Ovary (tissue), 9 donors: ENCODE data around the gene MCM3AP. TPM values are rescaled to one million over a fixed set of nuclear protein-coding genes. Genes with fewer than 3 reads are reported as not detected.

Experiments
- DNase-seq, 5 donors: peaks; one replicate each; pipeline ENCODE4 v3.0.0-alpha.2; 2019 to 2020
- H3K27ac ChIP-seq, 2 donors: fragments of 200-600 bp; one replicate each; pipeline versions ENCODE4 v1.5.1 to v1.8.0; 2019 to 2022
- H3K27me3 ChIP-seq: fragments of 200-600 bp; one replicate; pipeline ENCODE4 v1.8.0; 2022
- H3K36me3 ChIP-seq: fragments of 200-600 bp; sonication (generic); one replicate; pipeline ENCODE4 v1.5.1; 2019
- H3K4me1 ChIP-seq: one replicate; pipeline ENCODE4 v1.8.1; 2013; ENCODE audit warnings: mild to moderate bottlenecking, moderate library complexity; ENCODE audit not compliant: insufficient read depth
- H3K4me3 ChIP-seq: fragments of 200-600 bp; sonication (generic); one replicate; pipeline ENCODE4 v1.5.1; 2017
- H3K9me3 ChIP-seq, 2 donors: fragments of 200-600 bp in 1 of 2; sonication (generic) in 1 of 2; one replicate each; pipeline versions ENCODE4 v1.5.1 to v1.8.1; 2013 to 2019; ENCODE audit warnings: mild to moderate bottlenecking in 1 of 2, moderate library complexity in 1 of 2
- EP300 ChIP-seq: sonication (generic); formaldehyde crosslinking; IDR thresholded peaks from one replicate; pipeline ENCODE4 v1.6.1; 2017; ENCODE audit warnings: antibody characterized with exemption
- POLR2A ChIP-seq: fragments of 450-650 bp; IDR thresholded peaks from one replicate; pipeline ENCODE4 v1.6.1; 2017; ENCODE audit warnings: antibody characterized with exemption, mild to moderate bottlenecking, moderate library complexity
- WGBS, 3 donors: extraction: QIAGEN DNeasy Blood & Tissue Kit in 1 of 3; methylation state at CpG; one replicate each; pipeline versions ENCODE4 v1.1.5 to v1.1.7; 2013 to 2017; 5-methylcytosine and 5-hydroxymethylcytosine counted together
- intact Hi-C, 4 donors: fragments of 100-400 bp; cut with DNase I; formaldehyde crosslinking; loops; one replicate each; pipeline versions ENCODE4 v1.11.0 to v1.15.1; 2022 to 2023
- polyA plus RNA-seq, 2 donors: library from polyadenylated mRNA; stranded (reverse); fragments of 200-250 nt in 1 of 2; fragments of 350-450 nt in 1 of 2; fragmentation: Illumina TruSeq in 1 of 2; extraction: RNeasy Lipid Tissue Mini Kit (QIAGEN cat#74804) in 1 of 2; gene quantifications; one replicate each; pipeline ENCODE4 v1.2.3, GENCODE V29; 2013 to 2014
- total RNA-seq, 7 donors: library from RNA; depleted of rRNA in 2 of 7; stranded (reverse); fragments of >200 nt in 2 of 7; fragmentation: NEBNext Ultra II Directional in 3 of 7; extraction: Animal tissue kit (Norgen Biotek cat#: 25700) in 3 of 7; gene quantifications; one replicate each; pipeline versions ENCODE4 v1.1.0 to v1.2.4, GENCODE V29; 2016 to 2023
- TF ChIP-seq, protein P1 (sequence below), 3 donors: fragments of 450-650 bp in 2 of 3; fragments of 200-600 bp in 1 of 3; IDR thresholded peaks; one replicate each; pipeline versions ENCODE4 v1.5.1 to v1.8.0; 2016 to 2022; ENCODE audit warnings: antibody characterized with exemption in 3 of 3, mild to moderate bottlenecking in 1 of 3
- donor health status: DM: no; HTN: no; CAD: no; lungs with moderate emphysema.
- donor health status: DM: no; HTN: no; CAD: no.
- donor health status: Bipolar disorder and iron deficiency.
- donor health status: DM: yes; HTN: yes; CAD: no.
- donor health status: DM: no; HTN: no; CAD: no.
- donor health status: DM: yes; HTN: yes; CAD: no.

MCM3AP gene
- total and polyA plus RNA-seq, 9 donors = 35.9 to 89.3 (median 70.3) TPM

DNA sequence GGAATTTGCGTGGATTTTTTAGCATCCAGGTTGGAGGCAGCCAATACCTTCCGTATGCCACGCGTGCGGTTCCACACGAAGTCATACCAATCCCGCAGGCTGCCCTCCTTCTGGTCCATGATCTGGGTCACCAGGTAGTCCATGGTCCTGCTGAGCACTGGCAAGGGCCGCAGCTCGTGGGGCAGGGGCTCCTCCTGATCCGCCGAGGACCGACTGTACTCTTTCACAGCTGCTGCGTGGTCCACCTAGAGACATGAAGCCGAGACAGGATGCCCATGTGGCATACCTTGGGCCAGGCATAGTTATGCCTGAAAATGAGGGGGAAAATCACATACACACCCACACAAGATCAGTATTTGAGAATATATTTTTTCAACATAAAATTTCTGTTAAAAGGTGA lies 12.1 kb downstream of the MCM3AP start:
- no peaks in the 10 kb centered on the region for H3K4me1 ChIP-seq
- no peak for DNase-seq
- H3K27ac ChIP-seq = no peak overlapping the region
- TF ChIP-seq, protein P1, sequence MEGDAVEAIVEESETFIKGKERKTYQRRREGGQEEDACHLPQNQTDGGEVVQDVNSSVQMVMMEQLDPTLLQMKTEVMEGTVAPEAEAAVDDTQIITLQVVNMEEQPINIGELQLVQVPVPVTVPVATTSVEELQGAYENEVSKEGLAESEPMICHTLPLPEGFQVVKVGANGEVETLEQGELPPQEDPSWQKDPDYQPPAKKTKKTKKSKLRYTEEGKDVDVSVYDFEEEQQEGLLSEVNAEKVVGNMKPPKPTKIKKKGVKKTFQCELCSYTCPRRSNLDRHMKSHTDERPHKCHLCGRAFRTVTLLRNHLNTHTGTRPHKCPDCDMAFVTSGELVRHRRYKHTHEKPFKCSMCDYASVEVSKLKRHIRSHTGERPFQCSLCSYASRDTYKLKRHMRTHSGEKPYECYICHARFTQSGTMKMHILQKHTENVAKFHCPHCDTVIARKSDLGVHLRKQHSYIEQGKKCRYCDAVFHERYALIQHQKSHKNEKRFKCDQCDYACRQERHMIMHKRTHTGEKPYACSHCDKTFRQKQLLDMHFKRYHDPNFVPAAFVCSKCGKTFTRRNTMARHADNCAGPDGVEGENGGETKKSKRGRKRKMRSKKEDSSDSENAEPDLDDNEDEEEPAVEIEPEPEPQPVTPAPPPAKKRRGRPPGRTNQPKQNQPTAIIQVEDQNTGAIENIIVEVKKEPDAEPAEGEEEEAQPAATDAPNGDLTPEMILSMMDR (IDR thresholded peaks at IDR 0.05) = no peak
- TF ChIP-seq EP300 = no peak
- no peak for TF ChIP-seq POLR2A
- no peaks in the 10 kb centered on the region for H3K27me3 ChIP-seq
- no peaks in the 10 kb centered on the region for H3K9me3 ChIP-seq
- H3K36me3 ChIP-seq = peaks cover 2% of the 10 kb centered on the region
- intact Hi-C loops = no loop called here
- 93% methylated on average over 14 of the region's 14 CpGs for WGBS, 3 donors
- no peak overlapping the region for H3K4me3 ChIP-seq

DNA sequence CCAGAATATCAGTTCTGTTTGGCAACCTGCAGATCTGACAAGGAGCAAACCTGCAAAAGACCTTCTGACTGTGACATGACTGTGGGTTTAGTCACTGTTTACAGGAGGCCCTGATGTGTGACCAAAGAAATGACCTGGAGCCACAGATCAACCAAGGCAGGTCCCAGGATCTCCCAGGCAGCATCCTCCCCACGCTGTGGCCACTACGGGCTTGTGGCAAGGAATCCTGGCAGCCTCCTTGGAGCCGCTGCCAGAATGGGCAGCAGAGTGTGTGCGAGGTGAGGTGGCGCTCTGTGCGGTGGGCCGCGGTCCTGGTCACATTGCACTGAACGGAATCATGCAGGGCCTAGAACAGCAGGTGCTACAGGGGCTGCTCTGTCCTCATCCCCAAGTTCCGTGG lies 15.9 kb downstream of the MCM3AP start:
- Histone ChIP-seq H3K27ac (no peak overlapping the region), H3K4me3 (no peak overlapping the region), H3K9me3 (no peaks in the 10 kb centered on the region), H3K4me1 (no peaks in the 10 kb centered on the region), H3K36me3 (no peaks in the 10 kb centered on the region), H3K27me3 (no peaks in the 10 kb centered on the region)
- no peak for DNase-seq
- TF ChIP-seq POLR2A (no peak), EP300 (no peak)
- TF ChIP-seq, protein P1 (IDR thresholded peaks at IDR 0.05) = no peak
- 93 to 95% (median 95%) methylated on average over 10 of the region's 10 CpGs for WGBS, 3 donors
- intact Hi-C loops = no loop called here

DNA sequence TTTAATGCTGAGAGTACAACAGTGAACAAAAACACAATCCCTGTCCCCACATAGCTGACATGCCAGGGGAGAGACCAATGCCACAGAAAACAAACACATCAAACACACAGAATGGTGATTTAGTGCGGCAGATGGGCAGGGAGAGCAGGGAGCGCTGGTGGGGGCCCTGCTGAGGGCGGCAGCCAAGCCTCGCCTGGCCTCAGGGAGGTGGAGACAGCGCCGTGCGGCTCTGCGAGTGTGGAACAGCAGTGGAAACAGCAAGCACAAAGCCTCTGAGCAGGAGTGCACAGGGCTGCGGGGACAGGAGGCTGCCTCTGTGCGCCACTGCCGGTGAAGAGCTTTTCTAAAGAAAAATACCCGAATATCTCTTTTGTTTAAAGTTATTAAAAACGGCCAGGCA lies 17.0 kb downstream of the MCM3AP start:
- intact Hi-C loops = no loop called here

DNA sequence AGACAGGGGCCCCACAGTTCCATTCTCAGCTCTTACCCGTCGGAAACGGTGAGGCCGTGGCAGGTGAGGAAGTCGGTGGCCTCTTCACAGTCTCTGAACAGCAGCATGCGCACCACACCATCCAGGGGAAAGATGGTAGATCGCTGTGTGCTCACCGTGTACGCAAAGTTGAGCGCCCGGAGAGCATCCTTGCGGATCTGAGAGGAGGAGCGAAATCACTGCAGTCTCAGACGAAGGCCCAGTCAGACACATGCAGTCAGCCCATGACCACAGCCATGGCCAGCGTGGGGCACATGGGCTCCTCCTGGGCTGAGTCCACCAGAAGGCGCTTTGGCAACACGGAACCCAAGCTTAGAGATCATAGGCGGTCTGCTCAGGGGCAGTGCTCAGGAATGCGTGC lies 18.5 kb downstream of the MCM3AP start:
- no peaks in the 10 kb centered on the region for H3K9me3 ChIP-seq
- no peak for DNase-seq
- no peaks in the 10 kb centered on the region for H3K36me3 ChIP-seq
- H3K4me1 ChIP-seq = no peaks in the 10 kb centered on the region
- intact Hi-C loops = no loop called here
- H3K27me3 ChIP-seq = no peaks in the 10 kb centered on the region
- TF ChIP-seq, protein P1 (IDR thresholded peaks at IDR 0.05) = no peak
- TF ChIP-seq EP300 (no peak), POLR2A (no peak)
- 90 to 92% (median 91%) methylated on average over 19 of the region's 19 CpGs for WGBS, 3 donors
- H3K4me3 ChIP-seq = no peak overlapping the region
- no peak overlapping the region for H3K27ac ChIP-seq

More for the DNA sequence above, 17.0 kb downstream of the MCM3AP start:
- no peaks in the 10 kb centered on the region for H3K4me1 ChIP-seq
- no peaks in the 10 kb centered on the region for H3K27me3 ChIP-seq
- no peak overlapping the region for H3K4me3 ChIP-seq
- no peaks in the 10 kb centered on the region for H3K36me3 ChIP-seq
- DNase-seq = no peak
- no peak for TF ChIP-seq EP300
- TF ChIP-seq, protein P1 (IDR thresholded peaks at IDR 0.05) = no peak
- TF ChIP-seq POLR2A = no peak
- 83 to 90% (median 85%) methylated on average over 13 of the region's 13 CpGs for WGBS, 3 donors
- H3K27ac ChIP-seq = no peak overlapping the region
- no peaks in the 10 kb centered on the region for H3K9me3 ChIP-seq
